Measurements from ENCODE around the gene BRF1.

The BRF1 gene

GRCh38 chr14:105206873-105207272 lies 93.9 kb downstream of the BRF1 start:
- no peak overlapping the region for H3K4me2 ChIP-seq (ENCODE audit: low read length)
- H3K9ac ChIP-seq = no peak overlapping the region
- H3K9me3 ChIP-seq (ENCODE audit: control insufficient read depth, low read length) = no peaks in the 10 kb centered on the region
- H3K79me2 ChIP-seq = no peaks in the 10 kb centered on the region
- H3K27me3 ChIP-seq (ENCODE audit: control insufficient read depth, insufficient read depth, low read length) = no peaks in the 10 kb centered on the region
- H3K36me3 ChIP-seq (ENCODE audit: control insufficient read depth, insufficient read depth, low read length) = no peaks in the 10 kb centered on the region
- no peak overlapping the region for H3K27ac ChIP-seq
- TF ChIP-seq CTCF (IDR thresholded peaks at IDR 0.05) = no peak
- no peak overlapping the region for H2AFZ ChIP-seq
- H3K4me3 ChIP-seq (ENCODE audit: low read depth, low read length) = no peak overlapping the region
- peaks cover 29% of the 10 kb centered on the region for H3K4me1 ChIP-seq

GRCh38 chr14:105205673-105206208 lies 95.1 kb downstream of the BRF1 start:
- no peaks in the 10 kb centered on the region for H3K9me3 ChIP-seq (ENCODE audit: control insufficient read depth, low read length)
- TF ChIP-seq CTCF (IDR thresholded peaks at IDR 0.05) = no peak
- H3K27me3 ChIP-seq (ENCODE audit: control insufficient read depth, insufficient read depth, low read length) = no peaks in the 10 kb centered on the region
- H3K4me2 ChIP-seq (ENCODE audit: low read length) = no peak overlapping the region
- no peaks in the 10 kb centered on the region for H3K36me3 ChIP-seq (ENCODE audit: control insufficient read depth, insufficient read depth, low read length)
- peaks cover 29% of the 10 kb centered on the region for H3K4me1 ChIP-seq
- H3K27ac ChIP-seq = no peak overlapping the region
- H2AFZ ChIP-seq = no peak overlapping the region
- H3K79me2 ChIP-seq = no peaks in the 10 kb centered on the region
- H3K4me3 ChIP-seq (ENCODE audit: low read depth, low read length) = no peak overlapping the region
- H3K9ac ChIP-seq = no peak overlapping the region

- no peaks in the 10 kb centered on the region for H3K27me3 ChIP-seq (ENCODE audit: control insufficient read depth, insufficient read depth, low read length)
- no peak overlapping the region for H3K9ac ChIP-seq
- peaks cover 29% of the 10 kb centered on the region for H3K4me1 ChIP-seq
- no peak overlapping the region for H3K27ac ChIP-seq
- no peak overlapping the region for H2AFZ ChIP-seq
- H3K4me2 ChIP-seq (ENCODE audit: low read length) = peak overlapping the region; percentile 3
- no peaks in the 10 kb centered on the region for H3K9me3 ChIP-seq (ENCODE audit: control insufficient read depth, low read length)
- H3K4me3 ChIP-seq (ENCODE audit: low read depth, low read length) = no peak overlapping the region
- no peaks in the 10 kb centered on the region for H3K36me3 ChIP-seq (ENCODE audit: control insufficient read depth, insufficient read depth, low read length)
- no peak for TF ChIP-seq CTCF (IDR thresholded peaks at IDR 0.05)
- H3K79me2 ChIP-seq = no peaks in the 10 kb centered on the region
Observed at GRCh38 chr14:105204931-105205672, 95.7 kb downstream of the BRF1 start.

GRCh38 chr14:105204206-105204930 lies 96.4 kb downstream of the BRF1 start:
- H3K27ac ChIP-seq = no peak overlapping the region
- no peak overlapping the region for H3K9ac ChIP-seq
- H3K4me3 ChIP-seq (ENCODE audit: low read depth, low read length) = no peak overlapping the region
- no peaks in the 10 kb centered on the region for H3K27me3 ChIP-seq (ENCODE audit: control insufficient read depth, insufficient read depth, low read length)
- no peak overlapping the region for H2AFZ ChIP-seq
- peak overlapping the region; percentile 44 for H3K4me2 ChIP-seq (ENCODE audit: low read length)
- H3K79me2 ChIP-seq = no peaks in the 10 kb centered on the region
- H3K9me3 ChIP-seq (ENCODE audit: control insufficient read depth, low read length) = no peaks in the 10 kb centered on the region
- H3K36me3 ChIP-seq (ENCODE audit: control insufficient read depth, insufficient read depth, low read length) = no peaks in the 10 kb centered on the region
- TF ChIP-seq CTCF (IDR thresholded peaks at IDR 0.05) = no peak
- H3K4me1 ChIP-seq = peaks cover 29% of the 10 kb centered on the region

Measured in parathyroid adenoma (tissue), 2 donors.